ENCODE data around the gene MCTP2.

The MCTP2 gene

DNA sequence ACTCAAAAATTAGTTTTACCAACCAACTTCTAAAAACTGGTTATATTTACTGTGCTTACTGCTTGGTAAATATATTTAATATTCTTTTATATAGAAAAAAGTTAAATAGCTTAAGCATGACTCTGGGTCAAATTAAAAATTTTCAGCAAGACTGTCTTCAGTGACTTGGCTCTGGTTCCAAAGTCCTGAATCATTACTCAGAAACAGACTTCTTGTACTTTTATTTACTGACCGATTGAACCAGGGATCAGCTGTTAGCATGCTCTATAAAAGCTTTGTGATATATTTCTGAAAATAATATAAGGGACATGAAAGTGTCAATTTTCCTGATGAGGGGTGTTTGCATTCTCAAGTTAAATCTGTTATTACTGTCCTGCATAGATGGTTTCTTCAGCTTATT lies 164.3 kb downstream of the MCTP2 start:
- no peak for DNase-seq (ENCODE audit: low read depth in 3 of 3)

DNA sequence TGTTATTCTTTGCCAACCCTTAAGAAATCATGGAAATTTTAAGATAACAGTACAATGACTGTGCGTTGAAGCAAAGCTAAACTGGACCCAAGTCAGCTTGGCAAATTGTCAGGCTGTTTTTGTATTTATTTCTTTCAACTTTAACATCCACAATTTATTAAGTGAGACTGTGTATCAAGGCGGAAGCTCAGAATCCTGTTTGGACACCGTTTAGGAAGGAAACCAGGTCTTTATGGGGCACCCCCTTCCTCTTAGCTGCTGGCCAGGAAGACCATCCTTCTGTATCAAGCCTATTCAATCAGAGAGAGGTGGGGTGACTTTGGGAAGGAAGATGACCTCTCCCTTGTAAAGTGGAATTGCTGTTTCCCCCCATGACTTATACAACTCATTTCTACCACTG lies 166.0 kb downstream of the MCTP2 start:
- no peak for DNase-seq (ENCODE audit: low read depth in 3 of 3)

DNA sequence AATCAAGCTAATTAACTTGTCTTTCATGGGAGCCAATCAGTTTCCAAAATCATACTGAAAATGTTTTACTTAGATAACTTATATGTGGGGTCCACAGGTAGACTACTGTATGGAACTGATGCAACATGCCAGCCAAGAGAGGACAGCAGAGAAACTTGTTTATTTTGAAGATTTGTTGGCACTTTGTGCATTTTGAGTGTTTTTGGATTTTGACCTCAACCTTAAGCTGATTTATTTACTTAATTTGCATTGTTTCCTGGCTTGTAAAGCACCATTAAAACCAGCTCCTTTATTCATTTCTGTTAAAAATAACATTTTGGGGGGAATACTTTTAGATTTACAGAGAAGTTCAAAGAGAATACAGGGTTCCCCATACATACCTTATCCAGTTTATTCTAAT lies 166.6 kb downstream of the MCTP2 start:
- no peak for DNase-seq (ENCODE audit: low read depth in 3 of 3)

DNA sequence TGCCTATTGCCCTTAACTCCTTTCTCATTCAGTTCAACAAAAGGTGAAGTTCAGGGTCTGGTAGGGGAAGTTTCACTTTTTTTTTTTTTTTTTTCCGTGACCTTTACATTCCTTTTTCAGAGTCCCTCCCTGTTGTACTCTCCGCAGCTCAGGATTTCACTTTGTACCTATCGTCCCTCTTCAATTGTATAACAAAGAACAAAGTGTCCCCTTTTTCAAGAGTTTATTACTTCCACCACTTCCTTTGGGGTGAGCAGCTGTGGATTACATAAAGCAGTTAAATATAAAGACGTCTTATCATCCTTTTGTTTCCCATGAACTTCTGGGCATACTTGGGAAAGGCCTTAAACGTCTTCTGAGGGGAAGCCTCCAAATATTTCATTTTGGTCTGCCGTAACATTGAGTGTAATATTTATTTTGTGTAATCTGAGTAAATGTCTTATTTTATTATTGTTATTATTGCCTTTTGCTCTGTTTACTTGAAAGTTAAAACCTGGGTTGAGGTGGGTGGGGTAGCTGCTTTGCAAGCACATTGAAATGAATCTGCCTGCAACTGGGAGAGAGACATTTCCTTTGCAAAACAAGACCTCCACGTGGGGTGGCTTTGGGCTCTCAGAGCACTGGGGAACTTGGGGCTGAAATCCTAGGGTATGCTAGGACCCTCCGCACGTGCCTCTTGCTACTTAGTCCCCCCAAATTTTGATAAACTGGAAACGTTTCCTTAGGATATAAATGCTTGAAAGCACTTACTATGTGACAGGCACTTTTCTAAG lies 169.4 kb downstream of the MCTP2 start:
- DNase-seq (ENCODE audit: low read depth in 3 of 3) = no peak

DNA sequence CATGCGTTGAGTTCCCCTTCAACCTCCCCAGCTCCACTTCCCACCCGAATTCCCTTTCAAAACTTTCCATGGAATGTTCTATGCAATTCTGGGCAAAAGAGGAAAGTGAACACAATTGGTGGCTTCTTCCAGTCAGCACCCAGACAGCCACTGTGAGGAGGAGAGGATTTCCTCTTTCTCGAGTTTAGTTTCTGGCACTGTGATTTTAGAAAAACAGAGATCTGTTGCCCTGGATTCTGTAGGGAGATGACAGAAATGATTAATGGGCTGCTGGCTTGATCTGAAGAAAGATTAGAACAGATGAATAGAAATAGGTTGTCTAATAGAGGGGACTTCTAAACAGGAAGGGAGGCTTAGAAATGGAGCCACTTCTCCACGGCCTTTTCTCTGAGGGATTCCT lies 172.0 kb downstream of the MCTP2 start:
- no peak for DNase-seq (ENCODE audit: low read depth in 3 of 3)

DNA sequence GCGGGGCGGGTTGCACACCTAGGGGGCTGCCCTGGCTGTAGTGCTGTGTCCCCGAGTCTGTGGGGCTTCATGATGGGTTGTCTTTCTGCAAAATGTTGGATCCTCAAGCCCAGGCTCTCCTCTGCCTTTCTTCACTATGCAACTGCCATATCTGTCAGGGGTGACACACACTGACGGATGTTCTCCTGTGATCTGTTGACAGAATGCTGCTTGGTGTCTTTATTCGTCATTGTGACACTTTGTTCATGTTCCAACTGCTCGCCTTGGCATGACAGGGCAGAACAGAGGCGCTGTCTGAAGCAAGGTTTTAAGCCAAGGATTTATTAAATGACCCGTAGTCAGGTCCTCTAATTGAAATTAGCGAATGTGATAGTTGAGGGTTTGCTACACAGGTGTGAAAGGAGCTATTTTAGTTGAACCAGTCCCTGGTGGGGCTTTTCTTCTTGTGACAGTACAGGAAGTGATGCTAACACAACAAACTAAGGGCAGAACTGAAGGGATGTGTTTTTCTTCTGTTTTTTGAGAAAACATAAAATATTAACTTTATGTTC lies 173.4 kb downstream of the MCTP2 start:
- no peak for DNase-seq (ENCODE audit: low read depth in 3 of 3)

DNA sequence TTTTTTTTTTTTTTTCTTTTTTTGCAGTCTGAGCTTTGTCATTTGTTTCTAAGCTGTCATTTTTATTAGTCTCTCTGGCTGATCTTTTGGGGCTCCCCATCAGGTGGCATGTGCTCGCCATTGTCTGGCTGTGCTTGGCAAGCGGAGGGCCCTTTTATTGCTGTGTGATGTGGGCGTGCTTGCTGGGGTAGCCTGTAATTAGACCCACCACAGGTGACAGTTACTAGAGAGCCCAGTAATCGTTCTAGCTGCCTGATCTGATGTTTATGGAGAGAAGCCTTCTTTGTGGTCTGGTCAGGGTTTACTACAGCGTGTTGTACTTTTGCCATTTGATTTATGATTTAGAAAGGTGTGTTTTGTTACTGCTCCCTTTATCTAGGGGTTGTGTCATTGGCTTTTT lies 179.9 kb downstream of the MCTP2 start:
- DNase-seq (ENCODE audit: low read depth in 3 of 3) = no peak

DNA sequence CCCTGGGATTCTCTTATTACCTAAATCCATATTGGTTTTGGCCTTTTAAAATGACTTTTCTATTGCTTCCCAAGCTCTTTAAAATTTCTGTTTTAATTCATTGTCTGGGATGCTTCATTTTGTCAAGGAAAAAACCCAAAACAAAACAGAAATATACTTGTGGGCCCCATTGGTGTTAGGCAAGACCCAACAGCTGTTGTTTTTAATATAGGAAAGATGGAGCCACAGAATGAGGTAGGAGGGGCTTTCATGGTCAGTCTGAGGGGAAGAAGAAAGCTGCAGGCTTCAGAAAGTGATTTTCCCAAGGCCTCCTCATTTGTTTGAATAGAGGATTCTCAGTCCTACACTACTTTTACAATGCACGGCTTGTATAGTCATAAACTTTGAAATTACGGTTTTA lies 180.5 kb downstream of the MCTP2 start:
- no peak for DNase-seq (ENCODE audit: low read depth in 3 of 3)

DNA sequence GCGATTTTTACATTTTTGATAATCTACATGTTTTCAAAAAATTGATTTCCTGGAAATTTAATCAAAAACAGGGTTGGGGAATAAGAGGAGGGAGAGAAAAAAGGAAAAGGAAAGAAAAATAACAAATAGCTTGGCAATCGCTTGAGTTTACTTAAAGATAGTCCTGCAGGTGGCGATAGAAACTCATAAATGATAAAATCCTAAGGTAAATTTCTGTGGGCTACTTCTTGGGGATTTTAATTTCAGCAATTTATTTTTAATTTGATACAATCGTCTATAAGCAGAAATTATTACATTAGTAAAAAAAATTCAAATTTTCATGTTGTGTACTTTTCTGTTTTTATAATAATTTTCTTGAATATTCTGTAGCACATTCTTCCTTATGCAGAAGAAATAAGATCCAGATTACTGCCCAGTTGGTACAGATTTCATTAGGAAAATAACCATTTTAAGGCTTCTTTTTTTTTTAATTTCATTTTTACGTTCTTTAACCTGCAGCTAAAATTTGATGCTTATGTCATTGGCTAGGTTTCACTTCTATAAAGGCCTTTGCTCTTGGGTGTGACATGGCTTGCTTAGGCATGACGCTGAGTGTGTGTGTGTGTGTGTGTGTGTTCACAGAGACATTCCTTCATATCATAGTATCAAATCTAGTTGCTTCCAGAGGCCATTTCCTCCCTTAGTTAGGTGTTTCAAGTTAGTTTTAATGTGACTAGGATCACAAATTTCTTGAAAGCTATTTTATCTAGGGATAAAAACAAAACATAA lies 181.8 kb downstream of the MCTP2 start:
- DNase-seq (ENCODE audit: low read depth in 3 of 3) = no peak

DNA sequence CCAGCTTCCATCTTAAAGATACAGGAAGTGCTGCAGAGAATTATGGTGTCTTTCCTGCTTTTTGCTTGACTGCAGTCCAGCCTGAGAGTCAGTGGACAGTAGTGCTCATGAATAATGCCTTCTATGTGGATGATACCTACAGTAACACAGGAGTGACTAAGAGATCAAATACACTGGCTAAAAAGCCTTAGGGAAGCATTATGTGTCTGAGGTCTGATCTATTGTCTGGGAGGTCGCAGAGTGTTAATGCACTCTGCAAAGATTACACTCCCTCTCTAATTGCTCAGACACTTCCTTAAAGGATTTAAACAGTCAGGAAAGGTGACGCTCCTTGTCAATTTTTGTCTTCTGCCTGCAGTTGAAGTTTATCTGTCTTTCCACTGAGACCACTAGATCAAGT lies 183.6 kb downstream of the MCTP2 start:
- DNase-seq (ENCODE audit: low read depth in 3 of 3) = no peak

DNA sequence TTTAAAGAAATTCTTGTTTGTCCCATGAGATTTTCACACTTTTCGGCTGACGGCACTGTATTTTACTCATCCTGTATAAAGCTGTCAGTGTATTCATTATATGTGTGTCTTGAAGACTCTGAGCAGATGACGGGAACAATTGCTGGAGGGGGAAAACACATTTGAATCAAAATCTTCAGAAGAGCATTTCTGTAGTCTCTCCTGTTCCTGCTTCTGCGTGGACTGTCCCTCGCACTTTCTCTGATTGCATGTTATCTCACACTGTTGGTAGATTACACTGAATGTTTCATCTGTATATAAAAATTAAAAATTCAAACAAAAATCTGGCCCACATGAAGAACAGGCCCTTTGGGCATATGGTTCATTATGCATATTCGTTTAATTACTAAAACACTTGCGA lies 184.9 kb downstream of the MCTP2 start:
- no peak for DNase-seq (ENCODE audit: low read depth in 3 of 3)

DNA sequence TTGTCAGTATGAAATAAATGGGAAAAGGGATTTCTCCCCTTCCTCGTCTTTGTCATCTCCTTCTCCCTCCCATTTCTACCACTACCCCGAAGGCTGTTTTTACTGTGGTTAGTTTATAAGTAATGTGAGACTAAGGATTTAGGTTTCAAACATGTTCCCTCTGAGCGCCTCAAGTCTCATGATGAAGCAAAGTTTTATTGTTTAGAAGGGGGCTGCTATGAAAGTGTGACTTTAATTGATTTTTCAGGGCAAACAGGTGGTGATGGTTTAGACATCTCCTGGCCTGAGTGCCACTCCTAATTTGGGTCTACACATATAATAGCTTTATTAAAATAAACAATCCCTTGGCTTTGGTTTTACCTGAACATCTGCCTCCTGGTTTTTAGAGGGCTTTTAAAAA lies 185.5 kb downstream of the MCTP2 start:
- no peak for DNase-seq (ENCODE audit: low read depth in 3 of 3)

DNA sequence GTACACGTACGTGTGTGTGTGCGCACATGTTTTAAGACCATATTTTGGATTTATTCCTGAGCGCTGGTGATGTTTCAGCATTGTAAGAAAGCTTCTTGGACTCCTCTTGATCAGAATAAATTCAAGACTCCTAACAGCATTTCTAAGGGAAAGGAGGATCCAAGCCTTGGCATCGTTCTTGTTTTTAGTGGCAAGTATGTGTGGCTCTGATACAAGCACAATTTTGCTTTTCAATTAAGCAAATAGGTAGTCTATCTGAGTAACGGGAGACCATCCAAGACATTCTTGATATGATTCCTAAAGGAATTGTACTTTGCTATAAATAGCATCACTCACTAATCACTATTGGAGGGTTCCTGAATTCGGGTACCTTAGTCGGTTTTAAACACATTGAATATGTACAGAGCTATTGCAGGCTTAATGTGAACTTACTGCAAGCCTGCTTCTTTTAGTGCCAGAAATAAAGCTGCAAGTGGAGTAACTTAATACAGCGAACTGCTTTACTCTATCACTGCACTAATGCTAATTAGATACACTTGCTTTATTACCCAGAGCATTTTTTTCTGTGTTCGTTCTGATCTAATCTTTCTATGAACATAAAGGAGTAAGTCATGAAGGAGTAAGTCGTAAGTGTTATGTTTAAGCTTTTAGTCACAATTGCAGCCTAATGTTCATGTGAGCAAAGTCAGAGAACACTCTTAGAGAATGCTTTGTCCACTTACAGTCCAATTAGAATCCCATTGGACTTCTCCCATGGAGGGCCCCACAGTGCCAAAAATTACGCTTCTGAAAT lies 186.3 kb downstream of the MCTP2 start:
- no peak for DNase-seq (ENCODE audit: low read depth in 3 of 3)

DNA sequence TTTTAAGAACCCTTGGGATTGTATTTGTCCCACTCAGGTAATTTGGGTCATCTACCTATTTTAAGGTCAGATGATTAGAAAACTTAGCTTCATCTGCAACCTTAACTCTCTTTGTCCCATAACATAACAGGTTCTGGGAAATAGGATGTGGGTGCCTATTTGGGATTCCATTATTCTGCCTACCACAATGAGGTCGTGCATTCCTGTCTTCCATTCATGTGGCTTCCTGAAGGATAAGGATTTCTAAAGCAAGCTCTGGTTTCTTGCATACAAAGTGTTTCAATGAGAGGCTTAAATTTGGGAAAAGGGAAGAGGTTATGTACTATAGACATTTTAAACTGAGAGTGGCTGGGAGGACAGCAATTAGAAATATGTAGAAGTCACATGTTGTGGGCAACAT lies 190.3 kb downstream of the MCTP2 start:
- DNase-seq (ENCODE audit: low read depth in 3 of 3) = no peak

DNA sequence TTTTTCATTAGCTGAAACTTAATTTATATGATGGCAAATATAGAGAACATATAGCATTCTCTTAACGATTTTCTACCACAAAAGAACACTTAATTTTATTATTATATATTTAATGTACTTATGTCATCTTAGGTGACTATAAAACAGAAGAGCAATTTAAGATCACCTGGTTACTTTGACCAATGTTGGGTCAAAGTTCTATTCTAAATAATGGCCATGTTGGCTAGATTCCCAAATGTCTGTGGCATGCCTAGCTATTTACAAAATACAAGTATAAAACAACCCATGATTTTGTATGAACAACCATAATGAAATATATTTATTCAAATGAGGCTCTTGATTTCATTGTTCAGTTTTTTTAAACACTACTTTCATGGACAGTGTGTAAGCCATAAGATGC lies 200.9 kb downstream of the MCTP2 start:
- no peak for DNase-seq (ENCODE audit: low read depth in 3 of 3)

DNA sequence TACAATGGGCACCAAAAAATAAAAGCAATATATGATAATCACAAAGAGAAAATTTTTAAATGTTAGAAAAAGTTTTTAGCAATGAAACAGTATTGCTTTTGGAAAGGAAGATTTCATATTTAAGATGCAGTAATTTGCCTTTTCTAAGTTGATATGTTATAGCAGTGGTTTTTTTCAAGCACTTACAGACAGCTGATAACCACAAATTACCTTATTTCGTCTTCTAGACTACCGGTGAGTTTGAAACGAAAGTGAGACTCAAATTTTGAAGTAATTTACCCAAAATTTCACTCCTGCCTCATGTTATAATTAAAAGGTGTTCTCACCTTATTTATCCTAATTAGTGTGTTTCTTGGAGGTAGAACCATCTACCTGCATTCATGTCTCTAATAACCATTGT lies 207.8 kb downstream of the MCTP2 start:
- no peak for DNase-seq (ENCODE audit: low read depth in 3 of 3)

DNA sequence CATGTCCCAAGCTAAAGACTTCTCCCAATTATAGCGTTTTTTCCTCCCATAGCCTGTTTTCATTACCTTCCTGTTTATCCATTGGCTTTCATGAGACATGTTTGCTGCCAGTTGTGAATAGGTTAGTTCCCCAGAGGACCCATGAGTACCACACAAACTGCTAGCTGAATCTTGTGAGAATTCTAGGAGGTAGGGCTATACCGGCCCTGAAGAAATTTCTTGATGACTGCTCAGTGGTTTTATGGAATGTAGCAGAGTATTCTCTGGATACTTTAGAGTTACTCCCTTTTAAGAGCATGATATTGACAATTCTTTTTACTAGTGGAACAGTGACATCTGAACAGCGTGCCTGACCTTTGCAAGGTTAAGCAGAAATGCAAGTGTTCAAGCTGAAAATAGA lies 210.4 kb downstream of the MCTP2 start:
- DNase-seq (ENCODE audit: low read depth in 3 of 3) = no peak

DNA sequence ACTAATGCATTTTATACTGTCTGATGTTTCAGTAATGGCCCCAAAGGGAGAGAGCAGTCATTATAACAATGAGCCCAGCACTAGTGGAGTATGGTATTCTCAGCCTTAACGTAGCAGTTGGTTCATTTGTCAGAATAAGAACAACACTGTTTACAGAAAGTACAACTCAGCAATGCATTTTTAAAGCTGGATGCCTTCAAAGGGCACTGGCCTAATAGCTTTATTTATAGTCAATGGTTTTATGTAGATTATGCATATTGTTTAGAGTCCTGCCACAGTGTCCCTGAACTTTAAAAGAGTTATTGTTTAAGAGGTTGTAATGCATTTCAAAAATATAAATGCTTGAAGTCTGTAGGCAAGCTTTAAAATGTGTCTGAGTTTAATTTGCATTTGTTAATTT lies 211.1 kb downstream of the MCTP2 start:
- no peak for DNase-seq (ENCODE audit: low read depth in 3 of 3)

DNA sequence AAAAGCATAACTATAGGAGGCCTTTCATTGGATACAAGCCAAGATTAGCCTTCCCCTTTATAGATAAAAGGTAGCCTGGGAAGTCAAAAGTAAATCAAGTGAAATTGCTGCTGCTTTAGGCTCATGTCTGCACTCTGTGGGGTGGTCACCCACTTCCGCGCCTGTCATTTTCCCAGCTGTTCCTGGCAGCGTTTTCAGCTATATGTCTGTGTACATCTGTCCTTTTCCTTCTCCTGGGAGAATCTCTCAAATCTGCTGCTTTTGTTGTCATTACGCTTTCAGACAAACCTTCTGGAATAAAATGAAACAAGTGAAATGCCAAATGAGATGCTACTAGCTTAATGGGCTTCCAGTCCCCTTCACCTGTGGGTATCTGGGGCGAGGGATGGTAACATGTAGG lies 211.8 kb downstream of the MCTP2 start:
- DNase-seq (ENCODE audit: low read depth in 3 of 3) = no peak

DNA sequence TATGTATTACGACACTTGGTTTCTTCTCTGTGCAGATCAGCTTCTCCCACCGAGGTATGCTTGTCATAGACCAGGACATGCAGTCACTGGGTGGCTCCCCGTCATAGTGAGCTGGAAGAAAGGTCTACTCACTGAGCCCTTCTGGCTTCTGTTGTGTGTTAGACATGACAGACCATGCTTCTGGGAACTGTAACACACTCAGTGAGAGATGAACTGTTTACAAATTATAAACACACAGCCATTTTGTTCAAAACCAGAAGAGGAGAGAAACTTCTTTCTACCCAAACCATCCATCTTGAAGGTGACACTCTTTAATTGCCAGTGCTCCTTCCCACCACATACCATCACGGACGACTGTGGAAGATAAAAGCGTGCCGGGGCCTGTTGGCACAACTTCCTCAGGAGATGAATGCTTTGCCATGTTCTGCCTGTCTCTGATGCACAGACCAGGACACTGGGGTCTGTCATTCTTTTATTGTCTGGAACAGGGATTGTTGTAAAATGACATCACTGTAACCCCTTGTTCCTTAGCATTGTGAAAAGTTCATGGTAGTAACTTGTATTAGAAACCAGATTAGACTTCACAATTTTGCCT lies 214.3 kb downstream of the MCTP2 start:
- no peak for DNase-seq (ENCODE audit: low read depth in 3 of 3)

DNA sequence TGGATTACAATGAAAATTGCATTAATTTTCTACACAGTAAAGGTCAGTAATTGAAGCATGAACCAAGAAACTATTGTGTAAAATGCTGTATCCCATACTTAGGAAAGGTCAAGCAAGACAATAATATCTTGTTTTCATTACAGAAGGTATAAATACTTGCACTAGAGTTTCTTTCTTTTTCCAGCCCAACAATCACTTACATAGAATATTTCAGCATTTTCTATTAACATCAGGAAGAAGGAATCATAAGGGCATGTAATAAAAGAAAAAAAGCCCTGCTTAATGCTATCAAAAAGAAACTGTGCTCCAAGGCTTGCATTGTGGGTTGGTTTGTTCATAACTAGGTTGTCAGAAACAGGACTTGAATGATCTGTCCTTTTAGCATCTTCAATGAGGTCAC lies 215.1 kb downstream of the MCTP2 start:
- DNase-seq (ENCODE audit: low read depth in 3 of 3) = no peak

DNA sequence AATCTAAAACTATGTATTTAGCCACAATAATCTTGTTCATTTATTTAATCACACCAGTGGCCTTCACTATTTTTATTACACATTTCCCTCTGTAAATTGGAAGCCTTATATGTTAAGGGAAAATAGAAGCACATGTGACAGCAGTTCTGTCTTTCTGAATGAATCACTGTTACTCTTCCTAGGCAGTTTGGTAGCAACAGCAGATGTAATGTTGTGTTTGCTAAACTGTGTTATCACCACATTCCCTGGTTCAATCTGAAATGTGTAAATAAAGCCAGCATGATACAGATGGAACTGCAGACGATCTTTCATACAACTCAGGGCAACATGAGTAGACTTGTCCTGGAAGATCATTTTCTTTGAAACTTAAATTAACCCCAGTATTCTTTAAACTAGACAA lies 220.1 kb downstream of the MCTP2 start:
- no peak for DNase-seq (ENCODE audit: low read depth in 3 of 3)

Measured in stimulated activated CD4-positive, alpha-beta T cell treated with anti-CD3 and anti-CD28 coated beads, TNF-alpha, amount 100 ng/mL, for 48 hours (primary cell).